ENCODE results near the gene MEF2B.

The MEF2B gene

DNA sequence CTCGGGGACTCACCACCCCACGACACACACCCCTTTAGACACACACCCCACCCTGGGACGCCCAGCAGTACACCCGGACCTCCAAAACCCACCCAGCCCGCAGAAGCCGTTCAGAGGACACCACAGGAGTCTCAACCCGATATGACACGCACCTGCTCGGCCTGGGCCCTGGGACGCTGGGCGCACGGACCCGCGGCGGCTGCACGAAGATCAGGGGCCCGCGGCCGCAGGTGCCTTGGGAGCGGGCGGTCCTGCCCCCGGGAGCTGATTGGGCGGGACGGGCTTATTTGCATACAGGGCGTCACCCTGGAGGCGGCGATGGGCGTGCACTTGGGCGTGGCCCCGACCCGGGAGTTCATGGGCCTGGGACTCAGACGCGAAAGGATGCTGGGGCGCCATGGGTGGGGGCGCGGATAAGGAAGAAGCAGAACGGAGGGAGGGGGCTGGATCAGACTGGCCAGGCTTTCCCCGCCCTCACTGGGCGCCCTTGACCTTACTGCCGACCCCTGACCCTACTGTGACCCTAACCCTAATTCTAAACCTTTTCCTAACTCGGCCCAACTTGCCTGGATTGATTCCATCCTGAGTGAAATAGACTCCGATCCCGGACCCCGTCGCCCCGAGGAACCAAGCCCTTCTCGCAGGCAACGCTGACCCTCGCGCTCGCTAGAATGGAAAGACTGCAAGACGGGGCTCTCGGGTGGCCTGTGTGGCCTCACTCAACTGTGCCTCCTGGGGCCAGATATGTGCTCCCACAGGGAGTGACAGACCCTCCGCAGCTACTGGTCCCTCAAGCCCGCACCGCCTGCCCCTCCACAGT lies at the start of gene MEF2B:
TSS of gene MEF2B (minus strand) at position 211 of the 820 bp plus-strand sequence. CDS start 19,528 bp downstream, outside the sequence.
- peak; percentile 93 for DNase-seq (ENCODE audit: low spot score)

DNA sequence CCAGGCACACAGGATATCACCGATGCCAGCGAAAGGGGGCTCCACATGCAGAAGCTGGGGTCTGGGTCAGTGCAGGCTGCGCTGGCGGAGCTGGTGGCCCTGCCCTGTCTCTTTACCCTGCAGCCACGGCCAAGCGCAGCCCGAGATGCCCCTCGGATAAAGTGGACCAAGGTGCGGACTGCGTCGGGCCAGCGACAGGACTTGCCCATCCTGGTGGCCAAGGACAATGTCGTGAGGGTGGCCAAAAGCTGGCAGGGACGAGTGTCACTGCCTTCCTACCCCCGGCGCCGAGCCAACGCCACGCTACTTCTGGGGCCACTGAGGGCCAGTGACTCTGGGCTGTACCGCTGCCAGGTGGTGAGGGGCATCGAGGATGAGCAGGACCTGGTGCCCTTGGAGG lies 48.8 kb upstream of the MEF2B start:
- DNase-seq (ENCODE audit: low spot score), result no peak

DNA sequence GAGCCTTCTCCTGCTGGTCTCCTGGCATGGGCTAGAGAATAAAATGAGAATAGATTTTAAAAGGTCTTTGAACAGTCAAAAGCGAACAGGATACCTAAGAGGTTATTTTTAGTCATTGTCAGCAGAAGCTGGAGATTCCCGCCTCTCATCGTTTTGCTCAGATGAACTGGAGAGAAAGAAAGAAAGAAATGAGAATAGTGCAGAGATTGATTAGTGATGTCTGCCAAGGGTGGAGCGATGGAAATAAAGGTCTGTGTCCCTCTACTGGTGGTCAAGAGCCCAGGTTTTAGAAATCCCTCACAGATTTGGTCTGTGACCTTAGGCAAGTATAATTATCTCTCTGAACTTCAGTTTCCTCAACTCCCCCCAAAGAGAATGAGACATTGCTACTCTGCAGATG lies 47.0 kb upstream of the MEF2B start:
- DNase-seq (ENCODE audit: low spot score), result no peak

DNA sequence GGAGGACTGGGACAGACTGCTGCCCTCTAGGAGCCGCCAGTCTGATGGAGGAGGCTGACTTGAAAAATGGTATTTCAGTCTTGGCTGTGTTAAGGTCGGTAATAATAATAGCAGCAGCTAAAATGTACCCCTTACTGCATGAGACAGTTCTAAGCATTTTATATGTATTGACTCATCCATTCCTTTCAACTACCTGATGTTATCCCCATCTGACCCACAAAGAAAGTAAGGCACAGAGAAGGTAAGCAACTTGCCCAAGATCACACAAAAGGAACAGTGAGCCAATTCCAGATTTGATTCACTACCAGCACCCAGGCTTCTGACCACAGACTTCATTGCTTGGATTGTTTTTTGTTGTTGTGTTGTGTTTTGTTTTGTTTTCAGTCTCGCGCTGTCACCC lies 45.7 kb upstream of the MEF2B start:
- no peak for DNase-seq (ENCODE audit: low spot score)

DNA sequence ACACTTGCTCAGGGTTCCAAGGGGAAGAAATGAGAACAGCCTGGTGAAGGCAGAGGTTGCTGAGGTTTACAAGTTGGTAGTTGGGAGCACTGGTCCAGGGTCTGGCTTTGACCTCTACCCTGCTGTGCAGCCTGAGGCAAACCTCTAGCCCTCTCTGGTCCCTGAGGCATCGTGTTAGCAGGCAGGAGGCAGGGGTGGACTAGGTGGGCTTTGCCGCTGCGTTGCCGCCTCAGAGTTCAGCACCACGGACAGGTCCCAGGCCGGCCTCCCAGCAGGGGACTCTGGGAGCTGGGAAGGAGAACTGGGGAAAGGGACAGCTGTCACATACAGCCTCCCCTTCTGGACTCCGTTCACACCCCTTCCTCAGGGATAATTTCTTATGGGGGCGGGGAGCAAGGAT lies 44.8 kb upstream of the MEF2B start:
- peak; percentile 66 for DNase-seq (ENCODE audit: low spot score)

DNA sequence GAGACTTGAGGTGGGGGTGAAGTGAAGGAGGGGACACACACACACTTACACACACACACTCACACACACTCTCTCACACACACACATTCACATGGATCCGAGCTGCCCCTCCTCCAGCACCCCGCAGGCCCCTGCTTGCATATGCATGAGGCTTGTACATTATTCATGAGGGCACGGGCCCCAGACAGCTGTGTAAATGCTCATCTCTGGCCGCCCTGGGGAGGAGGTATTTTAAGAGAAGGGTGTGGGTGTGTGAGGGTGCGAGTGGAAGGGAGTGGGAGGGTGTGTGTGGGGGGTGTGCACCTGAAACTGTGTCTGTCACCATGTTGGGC lies 44.1 kb upstream of the MEF2B start:
- no peak for DNase-seq (ENCODE audit: low spot score)

DNA sequence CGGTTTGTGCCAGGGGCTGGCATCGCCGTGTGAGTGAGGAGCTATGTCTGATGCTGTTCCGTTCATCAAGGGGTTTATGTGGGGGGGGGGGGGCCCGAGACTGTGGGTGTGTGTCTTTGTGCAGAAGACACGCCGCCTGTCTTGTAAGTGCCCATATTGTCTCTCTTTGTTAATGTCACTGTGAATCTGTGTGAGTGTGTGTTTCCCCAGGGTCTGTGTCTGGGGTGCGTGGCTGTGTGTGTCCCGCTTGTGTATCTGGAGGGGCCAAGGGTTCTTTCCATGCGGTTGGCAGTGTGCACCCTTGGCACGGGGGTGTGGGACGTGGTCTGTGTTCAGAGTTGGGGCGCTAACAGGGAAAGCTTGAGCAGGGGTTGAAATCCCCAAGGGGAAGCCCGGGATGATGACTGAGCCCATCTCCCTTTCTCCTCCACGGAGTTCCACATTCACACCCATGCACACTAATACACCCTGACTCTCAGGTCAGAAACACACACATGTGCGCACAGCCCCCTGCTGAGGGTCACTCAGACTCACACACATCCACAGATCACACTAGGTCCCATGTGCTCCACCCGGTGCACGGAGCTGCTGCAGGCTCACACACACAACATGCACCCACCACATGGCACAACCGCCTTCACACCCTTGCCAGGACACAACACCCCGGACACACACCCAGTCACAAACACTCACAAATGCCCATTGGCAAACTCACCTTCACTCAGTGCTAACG lies 43.5 kb upstream of the MEF2B start:
- DNase-seq (ENCODE audit: low spot score), result no peak

DNA sequence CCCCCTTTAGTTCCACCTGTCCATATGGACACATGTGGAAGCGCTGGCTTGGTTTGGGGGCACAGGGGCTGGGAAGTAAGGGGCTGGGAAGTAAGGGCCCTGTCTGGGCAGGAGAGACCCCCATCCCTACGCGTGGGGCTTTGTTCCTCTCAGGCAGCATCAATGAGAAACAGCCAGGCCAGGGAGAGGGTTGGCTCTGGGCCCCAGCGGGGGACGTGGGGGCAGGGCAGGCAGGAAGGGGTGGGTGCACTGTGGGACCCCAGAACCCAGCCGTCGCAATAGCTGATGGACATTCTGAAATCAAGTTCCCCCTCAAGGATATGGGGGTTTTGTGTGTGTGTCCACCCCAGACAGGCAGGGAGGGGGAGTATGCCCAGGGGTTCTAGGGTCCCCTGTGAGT lies 42.9 kb upstream of the MEF2B start:
- no peak for DNase-seq (ENCODE audit: low spot score)

DNA sequence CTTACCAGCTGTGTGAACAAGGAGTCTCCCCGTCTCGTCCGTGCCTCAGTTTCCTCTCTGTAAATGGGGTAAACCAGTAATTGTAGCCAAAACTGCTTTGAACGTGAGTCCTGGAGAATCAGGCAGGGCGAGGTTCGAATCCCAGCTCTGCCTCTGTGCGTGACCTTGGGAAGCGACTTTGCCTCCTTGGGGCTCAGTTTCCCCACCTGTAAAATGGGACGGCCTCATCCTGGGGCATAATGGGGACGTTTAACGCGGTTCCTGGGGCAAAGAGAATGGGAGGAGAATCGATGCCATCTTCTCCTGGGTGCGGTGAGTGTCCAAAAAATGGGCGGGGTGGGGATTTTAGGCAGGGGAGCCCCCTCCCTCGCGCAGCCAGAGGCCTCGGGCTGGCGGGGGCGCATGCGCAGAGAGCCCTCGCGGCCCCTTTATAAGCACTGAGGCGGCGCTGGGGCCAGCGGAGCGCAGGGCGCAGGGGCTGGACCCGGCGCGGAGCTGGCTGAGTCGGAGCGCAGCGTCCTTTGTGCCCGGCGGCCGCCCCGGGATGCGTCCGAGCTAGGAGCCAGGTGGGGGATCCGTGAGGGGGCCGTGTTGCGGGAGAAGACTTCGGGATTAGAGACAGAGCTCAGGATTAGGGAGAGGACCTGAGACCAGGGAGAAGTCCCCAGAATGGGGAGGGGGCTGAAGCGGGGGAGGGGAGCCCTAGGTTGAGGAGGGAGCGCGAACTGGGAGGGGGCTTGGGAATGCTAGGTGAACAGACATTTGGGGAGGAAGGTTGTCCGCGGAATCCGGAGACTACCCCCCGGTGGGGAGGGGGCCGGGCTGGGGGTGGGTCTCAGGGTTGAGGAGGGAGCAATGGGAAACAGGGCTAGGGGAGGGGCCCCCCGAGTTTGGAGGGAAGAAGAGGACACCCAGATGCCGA lies 41.7 kb upstream of the MEF2B start, which contains the start of gene NCAN:
TSS of gene NCAN (plus strand) at position 460 of the 922 bp plus-strand sequence. CDS start 4,996 bp downstream, outside the sequence.
- DNase-seq (ENCODE audit: low spot score), result no peak

DNA sequence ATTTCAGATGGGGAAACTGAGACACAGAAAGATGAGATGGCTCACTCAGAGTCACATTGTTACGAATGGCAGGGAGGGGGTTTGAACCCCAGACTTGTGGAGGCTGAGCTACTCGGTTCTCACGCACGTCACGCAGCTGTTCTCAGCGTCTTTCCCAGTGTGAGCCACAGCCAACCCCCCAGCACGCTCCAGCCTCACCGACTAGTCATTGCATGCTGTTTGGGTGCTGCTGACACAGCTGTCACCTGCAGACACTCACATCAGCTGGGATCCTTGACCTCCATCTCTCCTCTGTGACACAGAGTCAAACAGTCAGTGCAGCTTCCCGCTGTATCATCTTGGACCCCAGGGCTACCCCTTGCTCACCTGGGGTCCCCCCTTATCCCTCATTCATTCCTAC lies 39.3 kb upstream of the MEF2B start:
- no peak for DNase-seq (ENCODE audit: low spot score)

DNA sequence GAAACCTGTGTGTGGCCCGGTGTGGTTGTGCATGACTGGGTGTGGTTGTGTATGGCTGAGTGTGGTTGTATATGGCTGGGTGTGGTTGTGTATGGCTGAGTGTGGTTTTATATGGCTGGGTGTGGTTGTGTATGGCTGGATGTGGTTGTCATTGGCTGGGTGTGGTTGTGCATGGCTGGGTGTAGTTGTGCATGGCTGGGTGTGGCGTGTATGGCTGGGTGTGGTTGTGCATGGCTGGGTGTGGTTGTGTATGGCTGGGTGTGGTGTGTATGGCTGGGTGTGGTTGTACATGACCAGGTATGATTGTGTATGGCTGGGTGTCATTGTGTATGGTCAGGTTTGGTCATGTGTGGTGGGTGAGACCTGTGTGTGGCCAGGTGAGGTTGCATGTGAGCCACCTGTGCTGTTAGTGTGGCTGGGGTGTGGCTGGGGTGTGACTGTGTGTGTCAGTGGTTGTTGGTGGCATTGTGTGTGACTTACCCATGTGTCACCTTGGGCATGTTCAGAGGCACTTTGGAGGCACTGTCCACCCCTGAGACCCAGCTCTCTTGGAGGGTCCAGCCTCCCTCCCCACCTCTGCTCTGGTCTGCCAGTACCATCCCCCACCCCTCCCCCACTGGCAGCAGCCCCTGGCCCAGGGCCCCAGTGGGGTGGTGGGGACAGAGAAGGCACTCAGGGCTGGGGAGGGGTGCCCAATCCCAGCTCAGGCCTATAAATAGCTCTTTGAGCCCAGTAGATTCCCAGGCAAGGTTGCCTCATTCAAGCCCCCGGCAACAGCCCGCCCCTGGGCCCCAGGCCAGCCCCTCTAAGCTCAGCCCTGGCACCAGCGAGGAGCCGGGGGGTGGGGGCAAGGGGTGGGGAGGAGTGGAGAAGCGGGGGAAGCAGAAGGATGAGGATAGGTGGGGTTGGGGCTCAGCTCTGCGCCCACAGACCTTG lies 37.8 kb upstream of the MEF2B start:
- no peak for DNase-seq (ENCODE audit: low spot score)

DNA sequence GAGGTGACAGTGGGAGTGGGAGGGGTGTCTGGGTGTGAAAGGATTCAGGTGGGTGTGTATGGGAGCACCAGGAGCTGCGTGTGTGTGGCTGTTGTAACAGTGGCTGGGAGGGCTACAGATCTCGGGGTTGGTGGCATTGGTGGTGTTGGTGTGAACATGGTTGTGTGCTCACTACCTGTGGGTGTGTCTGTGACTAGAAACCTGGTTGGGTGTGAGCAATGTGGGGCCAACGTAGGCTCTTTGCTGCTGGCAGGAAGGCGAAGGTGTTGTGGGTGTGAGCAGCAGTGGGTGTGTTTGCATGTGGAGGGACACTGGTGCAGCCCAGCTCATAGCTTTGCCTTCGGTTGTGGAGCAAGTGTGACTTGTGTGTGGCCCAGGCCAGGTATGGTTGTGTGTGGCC lies 36.9 kb upstream of the MEF2B start:
- DNase-seq (ENCODE audit: low spot score), result no peak

DNA sequence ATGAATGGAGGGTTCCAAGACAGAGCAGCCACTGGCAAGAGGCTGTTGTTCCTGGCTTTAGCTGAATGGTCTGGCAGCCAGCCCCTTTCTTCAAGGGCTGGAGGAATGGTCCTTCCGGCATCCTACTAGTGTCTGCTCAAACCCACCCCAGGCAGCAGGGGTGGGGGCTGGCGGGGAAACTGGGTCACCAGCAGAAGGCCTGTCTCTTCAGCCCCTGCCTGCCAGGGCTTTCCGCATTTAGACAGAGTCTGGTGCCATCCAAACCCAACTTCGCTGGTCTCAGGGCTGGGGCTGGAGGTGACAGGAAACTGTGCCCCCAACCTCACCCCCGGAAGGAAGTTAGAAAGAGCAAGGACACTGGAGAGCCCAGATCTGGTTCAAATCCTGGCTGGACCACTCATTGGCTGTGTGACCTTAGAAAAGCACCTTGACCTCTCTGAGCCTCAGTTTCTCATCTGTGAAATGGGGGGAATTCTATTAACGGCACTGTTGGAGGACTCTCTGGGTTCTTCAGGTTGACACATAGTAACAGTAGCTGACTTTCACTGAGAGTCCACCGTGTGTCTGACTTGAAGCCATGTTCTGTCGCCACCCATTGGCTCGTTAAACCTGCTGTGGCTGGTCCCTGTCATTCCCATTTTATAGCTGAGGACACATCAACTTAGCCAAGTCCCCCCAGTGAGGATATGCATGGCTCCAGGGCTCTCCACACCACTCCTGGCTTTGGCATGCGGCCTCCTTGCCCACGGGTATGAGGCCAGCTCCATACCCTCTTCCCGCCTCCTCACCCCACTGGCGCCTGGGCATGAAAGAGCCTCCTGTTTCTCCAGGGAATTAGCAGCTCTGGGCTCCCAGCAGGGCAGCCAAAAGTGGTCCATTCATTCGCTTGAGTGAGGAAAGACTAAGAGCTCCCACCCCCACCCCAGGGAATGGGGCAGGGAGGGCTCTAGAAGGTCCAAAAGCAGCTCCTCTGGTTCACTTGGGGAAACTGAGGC lies 35.6 kb upstream of the MEF2B start:
- DNase-seq (ENCODE audit: low spot score), result no peak

DNA sequence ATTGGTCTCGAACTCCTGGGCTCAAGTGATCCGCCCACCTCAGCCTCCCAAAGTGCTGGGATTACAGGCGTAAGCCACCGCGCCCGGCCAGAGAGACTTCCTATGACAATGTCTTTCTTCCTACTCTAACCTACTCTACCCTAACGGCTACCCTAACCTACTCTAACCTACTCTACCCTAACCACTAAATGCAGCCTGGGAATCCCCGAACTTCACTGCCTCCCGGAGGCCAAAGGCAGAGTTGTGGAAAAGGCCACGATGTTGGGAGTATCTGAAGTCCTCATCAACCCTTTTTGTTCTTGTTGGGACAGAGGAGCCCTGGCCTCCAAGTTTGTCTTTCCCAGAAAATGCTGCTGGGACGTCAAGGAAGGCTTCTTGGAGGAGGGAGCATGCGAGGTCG lies 34.1 kb upstream of the MEF2B start:
- no peak for DNase-seq (ENCODE audit: low spot score)

DNA sequence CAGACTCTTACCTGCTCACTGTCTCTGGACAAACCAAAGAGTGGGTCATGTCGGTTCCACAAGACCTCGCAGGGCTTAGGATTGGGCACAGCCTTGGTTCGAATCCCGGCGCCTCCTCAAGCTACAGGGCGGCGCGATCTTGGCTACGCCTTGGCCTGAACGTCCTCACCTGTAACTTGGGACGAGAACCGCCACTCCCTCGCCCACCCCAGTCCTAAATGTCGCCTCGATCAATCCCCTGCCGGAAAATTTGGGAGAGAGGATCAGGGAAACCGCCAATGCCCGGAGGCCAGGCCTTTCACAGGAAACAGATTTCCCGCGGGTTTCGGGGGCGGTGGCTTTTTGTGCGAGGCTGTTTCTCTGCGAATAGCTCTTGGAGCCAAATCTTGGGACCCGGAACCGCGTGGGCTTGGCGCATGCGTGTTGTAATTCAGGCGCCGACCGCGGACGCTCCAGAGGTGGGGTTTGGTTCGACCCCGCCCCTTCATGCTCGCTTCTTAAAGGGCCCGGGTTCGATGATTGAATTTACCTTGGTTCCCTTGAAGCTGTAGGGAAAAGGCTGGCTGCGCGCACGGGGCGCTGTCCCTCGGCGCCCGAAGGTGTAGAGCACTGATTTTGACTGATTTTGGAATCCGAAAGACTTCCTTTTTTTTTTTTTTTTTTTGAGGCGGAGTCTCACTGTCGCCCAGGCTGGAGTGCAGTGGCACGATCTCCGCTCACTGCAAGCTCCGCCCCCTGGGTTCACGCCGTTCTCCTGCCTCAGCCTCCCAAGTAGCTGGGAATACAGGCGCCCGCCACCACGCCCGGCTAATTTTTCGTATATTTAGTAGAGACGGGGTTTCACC lies 33.2 kb upstream of the MEF2B start, which contains the start of gene NR2C2AP:
TSS of gene NR2C2AP (minus strand) at position 403 of the 845 bp plus-strand sequence. CDS start at position 49, 354 bp downstream.
- DNase-seq (ENCODE audit: low spot score), result peak; percentile 99

DNA sequence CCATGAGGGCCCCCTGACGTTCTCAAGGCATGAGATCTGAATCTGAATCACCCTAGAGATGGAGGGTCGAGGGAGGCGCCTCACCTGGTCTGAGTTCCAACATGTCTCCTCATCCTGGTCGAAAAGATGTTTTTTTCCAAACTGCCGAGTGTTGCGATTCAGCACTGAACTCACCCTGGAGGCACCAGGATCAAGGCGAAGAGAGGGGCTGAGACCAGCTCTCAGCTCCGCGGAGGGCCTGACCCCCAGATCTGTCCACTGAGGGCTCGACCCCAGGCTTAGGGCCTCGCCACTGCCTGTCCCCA lies 32.6 kb upstream of the MEF2B start:
- no peak for DNase-seq (ENCODE audit: low spot score)

DNA sequence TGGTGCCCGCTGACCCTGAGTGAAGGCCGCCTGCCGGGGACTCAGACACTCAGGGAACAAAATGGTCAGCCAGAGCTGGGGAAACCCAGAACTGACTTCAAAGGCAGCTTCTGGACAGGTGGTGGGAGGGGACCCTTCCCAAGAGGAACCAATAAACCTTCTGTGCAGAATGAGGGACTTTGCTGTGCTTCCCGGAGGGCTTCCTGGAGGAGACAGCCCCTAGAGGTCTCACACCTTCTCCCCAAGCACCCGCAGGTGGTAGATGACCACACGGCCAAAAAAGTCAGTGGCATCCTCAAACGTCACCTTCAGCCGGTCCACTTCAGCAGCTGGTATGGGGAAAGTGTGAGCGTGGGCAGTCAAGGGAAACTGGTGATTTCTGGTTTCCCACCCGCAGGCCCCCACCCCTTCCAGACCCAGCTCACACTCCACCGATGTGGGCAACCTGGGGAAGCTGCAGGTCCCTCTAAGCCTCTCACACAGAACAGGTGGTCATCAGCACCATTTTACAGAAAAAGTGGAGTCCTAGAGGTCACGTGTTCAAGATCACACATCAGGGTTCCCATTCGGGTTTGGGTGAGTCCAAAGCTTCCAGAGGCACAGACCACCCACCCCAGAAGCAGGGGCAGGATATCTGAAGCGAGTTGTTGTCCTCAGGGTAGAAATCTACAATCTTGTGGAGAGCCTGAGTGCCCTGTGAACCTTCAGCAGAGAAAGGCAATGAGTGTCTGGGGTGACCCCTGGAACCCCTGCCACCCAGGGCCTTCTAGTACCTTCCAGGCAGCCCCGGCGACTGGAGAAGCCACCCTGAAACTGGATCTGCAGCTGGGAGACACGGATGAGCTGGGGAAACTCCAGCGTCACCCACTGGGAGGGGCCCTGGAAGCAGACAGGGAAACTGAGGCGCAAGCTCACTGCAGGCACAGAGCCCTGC lies 31.9 kb upstream of the MEF2B start:
- no peak for DNase-seq (ENCODE audit: low spot score)

DNA sequence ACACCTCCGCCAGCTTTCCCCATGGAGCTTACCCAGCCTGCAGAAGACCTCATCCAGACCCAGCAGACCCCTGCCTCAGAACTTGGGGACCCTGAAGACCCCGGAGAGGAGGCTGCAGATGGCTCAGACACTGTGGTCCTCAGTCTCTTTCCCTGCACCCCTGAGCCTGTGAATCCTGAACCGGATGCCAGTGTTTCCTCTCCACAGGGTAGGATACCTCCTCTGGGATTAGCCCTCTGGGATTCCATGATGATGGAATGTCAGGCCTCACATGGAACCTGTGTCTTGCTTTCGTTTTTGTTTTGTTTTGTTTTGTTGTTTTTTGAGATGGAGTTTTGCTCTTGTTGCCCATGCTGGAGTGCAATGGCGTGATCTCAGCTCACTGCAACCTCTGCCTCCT lies 23.9 kb upstream of the MEF2B start:
- DNase-seq (ENCODE audit: low spot score), result no peak
